Endothelial cell (in vitro differentiated cells): ENCODE measurements around the gene SERGEF. TPM values are rescaled to one million over a fixed set of nuclear protein-coding genes. Genes with fewer than 3 reads are reported as not detected.

ENCODE experiments used
- DNase-seq: peaks from one replicate; pipeline ENCODE4 v3.0.0; 2021; ENCODE audit warnings: low spot score
- H3K27ac Mint-ChIP-seq: one replicate; pipeline ENCODE4 v1.8.0; 2021; ENCODE audit warnings: mixed read lengths, inconsistent platforms; ENCODE audit not compliant: unreplicated experiment
- H3K27me3 Mint-ChIP-seq: one replicate; pipeline ENCODE4 v1.8.0; 2021; ENCODE audit warnings: mild to moderate bottlenecking, moderate library complexity, mixed read lengths, inconsistent platforms; ENCODE audit not compliant: unreplicated experiment
- H3K36me3 Mint-ChIP-seq: one replicate; pipeline ENCODE4 v1.8.0; 2021; ENCODE audit warnings: mild to moderate bottlenecking, low read depth, mixed read lengths, inconsistent platforms; ENCODE audit not compliant: unreplicated experiment
- H3K4me1 Mint-ChIP-seq: one replicate; pipeline ENCODE4 v1.8.0; 2021; ENCODE audit warnings: mild to moderate bottlenecking, mixed read lengths, inconsistent platforms; ENCODE audit not compliant: unreplicated experiment
- H3K4me3 Mint-ChIP-seq: one replicate; pipeline ENCODE4 v1.8.0; 2021; ENCODE audit warnings: mild to moderate bottlenecking, mixed read lengths, inconsistent platforms; ENCODE audit not compliant: unreplicated experiment
- H3K9me3 Mint-ChIP-seq: one replicate; pipeline ENCODE4 v1.8.0; 2021; ENCODE audit warnings: mixed read lengths, inconsistent platforms; ENCODE audit not compliant: unreplicated experiment
- total RNA-seq: library from RNA; stranded (reverse); fragmentation: NEBNext Ultra II Directional; extraction: Animal tissue kit (Norgen Biotek cat#: 25700); gene quantifications from one replicate; pipeline ENCODE4 v1.2.1, GENCODE V29; 2021; ENCODE audit not compliant: unreplicated experiment
- TF ChIP-seq, protein P1 (sequence below): fragments of 200-600 bp; sonication (generic); IDR thresholded peaks from one replicate; pipeline ENCODE4 v1.5.0; 2021; ENCODE audit warnings: antibody characterized with exemption; ENCODE audit not compliant: unreplicated experiment

The SERGEF gene
- total RNA-seq, 1 donor from 2014 or later = 19.1 TPM

DNA sequence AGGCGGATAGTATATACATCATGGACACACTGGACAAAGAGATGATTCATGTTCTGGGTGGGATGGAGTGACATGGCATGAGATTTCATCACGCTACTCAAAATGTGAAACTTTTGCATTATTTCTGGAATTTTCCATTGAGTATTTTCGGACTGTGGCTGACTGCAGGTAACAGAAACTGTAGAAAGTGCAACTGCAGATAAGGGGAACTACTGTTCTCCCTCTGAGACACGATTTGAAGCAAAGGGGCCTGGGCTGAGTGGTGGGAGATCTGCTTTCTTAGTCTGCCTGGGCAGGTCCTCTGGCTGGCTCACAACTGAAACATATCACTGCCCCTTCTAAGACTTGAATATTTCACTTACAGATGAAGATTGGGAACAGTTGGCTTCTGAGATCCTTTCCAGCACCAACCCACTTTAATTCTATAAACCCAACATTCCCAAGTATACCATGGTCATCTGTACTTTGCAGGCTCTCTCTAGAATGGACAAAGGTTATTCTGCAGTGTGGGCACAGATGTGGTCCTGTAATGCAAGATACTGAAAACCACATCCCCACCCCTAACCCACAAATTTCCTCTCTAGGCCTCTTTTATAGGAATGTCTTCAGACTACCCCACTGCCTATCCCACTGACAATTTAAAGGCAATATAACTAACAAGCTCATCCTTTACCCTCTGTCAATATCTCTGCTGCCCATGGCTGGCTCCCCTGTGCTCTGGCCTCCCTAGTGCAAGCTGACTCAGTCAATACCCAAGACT is 157.1 kb downstream of the SERGEF start:
- no peaks in the 10 kb centered on the region for H3K27me3 Mint-ChIP-seq
- no peaks in the 10 kb centered on the region for H3K9me3 Mint-ChIP-seq
- no peaks in the 10 kb centered on the region for H3K4me1 Mint-ChIP-seq
- TF ChIP-seq, protein P1, sequence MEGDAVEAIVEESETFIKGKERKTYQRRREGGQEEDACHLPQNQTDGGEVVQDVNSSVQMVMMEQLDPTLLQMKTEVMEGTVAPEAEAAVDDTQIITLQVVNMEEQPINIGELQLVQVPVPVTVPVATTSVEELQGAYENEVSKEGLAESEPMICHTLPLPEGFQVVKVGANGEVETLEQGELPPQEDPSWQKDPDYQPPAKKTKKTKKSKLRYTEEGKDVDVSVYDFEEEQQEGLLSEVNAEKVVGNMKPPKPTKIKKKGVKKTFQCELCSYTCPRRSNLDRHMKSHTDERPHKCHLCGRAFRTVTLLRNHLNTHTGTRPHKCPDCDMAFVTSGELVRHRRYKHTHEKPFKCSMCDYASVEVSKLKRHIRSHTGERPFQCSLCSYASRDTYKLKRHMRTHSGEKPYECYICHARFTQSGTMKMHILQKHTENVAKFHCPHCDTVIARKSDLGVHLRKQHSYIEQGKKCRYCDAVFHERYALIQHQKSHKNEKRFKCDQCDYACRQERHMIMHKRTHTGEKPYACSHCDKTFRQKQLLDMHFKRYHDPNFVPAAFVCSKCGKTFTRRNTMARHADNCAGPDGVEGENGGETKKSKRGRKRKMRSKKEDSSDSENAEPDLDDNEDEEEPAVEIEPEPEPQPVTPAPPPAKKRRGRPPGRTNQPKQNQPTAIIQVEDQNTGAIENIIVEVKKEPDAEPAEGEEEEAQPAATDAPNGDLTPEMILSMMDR = no peak
- no peaks in the 10 kb centered on the region for H3K36me3 Mint-ChIP-seq
- H3K27ac Mint-ChIP-seq = no peak overlapping the region
- no peak for DNase-seq
- no peak overlapping the region for H3K4me3 Mint-ChIP-seq

DNA sequence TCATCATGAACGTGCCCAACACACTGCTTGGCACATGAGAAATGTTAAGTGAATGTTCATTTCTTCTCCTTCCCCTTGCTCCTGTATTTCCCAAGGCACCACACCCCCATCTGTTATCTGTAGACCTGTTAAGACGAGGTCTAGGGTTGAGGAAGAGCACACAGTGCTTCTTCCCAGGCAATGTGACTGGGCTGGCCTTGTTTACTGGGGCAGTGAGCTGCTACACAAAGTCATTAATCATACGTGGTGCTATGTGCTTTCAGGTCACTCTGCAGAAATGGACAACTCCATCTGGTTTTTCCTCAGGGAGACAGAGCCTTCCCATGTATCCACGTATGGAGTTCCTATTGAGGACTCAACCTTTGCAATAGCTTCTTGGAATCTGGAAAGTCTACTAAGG is 159.6 kb downstream of the SERGEF start:
- no peaks in the 10 kb centered on the region for H3K9me3 Mint-ChIP-seq

DNA sequence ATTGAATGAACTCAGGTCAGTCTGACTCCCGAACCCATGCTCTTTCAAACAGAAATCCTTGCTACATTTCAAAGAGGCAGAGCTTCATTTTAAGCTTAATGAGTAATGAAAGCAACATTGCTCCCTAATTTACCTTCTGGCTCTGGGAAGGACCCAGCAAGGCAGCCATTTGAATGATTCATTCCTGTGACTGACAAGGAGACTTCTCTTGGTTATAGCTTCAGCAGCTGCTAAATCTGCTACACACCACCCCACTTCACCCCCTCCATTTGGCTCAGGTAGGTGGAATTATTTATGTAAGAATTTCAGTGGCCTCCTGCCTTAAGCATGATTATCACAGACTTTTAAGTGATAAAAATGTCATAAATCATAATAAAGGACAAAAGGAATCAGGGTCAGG is 160.6 kb downstream of the SERGEF start:
- Mint-ChIP-seq H3K27ac (no peak overlapping the region), H3K4me3 (no peak overlapping the region), H3K9me3 (no peaks in the 10 kb centered on the region), H3K27me3 (no peaks in the 10 kb centered on the region), H3K36me3 (no peaks in the 10 kb centered on the region), H3K4me1 (no peaks in the 10 kb centered on the region)
- TF ChIP-seq, protein P1 = no peak
- DNase-seq = no peak

More for the DNA sequence above, 159.6 kb downstream of the SERGEF start:
- no peak for DNase-seq
- Mint-ChIP-seq H3K4me3 (no peak overlapping the region), H3K27ac (no peak overlapping the region), H3K4me1 (no peaks in the 10 kb centered on the region), H3K27me3 (no peaks in the 10 kb centered on the region), H3K36me3 (no peaks in the 10 kb centered on the region)
- TF ChIP-seq, protein P1 = no peak

DNA sequence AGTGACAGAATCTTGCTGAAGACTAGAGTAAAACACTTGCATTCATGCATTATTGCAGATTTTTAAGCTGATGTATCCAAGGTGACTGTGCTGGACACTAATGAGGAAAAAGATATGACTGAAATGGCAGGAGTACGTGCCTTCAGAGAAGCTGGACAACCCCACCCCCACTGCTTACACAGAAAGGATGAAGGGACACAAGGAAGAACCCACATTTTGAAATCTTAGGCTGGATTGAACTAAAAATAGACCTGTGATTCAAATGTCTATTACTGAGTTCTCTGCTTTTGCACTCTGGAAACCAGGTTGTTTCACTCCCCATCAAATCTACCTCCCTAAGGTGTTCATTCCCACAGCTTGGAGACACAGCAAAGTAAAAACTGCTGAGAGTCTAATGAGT is 161.2 kb downstream of the SERGEF start:
- no peak overlapping the region for H3K4me3 Mint-ChIP-seq
- H3K27ac Mint-ChIP-seq = no peak overlapping the region
- H3K36me3 Mint-ChIP-seq = no peaks in the 10 kb centered on the region
- H3K27me3 Mint-ChIP-seq = no peaks in the 10 kb centered on the region
- DNase-seq = no peak
- TF ChIP-seq, protein P1 = no peak
- no peaks in the 10 kb centered on the region for H3K9me3 Mint-ChIP-seq
- no peaks in the 10 kb centered on the region for H3K4me1 Mint-ChIP-seq

DNA sequence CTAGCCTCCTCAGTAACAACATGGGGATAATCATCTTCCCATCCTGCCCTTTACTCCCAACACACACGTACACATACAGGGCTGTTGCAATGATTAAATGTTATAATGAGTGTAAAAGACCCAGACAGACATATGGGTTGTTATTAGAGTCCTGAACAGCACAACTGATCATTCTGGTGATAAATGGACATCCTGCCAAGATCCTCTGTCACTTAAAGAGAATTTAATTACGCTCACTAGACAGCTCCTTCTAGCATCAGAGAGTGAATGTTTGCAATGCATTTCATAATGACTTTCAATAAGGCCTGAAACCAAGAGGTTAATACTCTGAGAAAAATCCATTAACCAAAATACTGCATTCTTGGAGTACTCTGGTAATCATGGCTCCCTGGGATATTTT is 162.5 kb downstream of the SERGEF start:
- TF ChIP-seq, protein P1 = no peak
- Mint-ChIP-seq H3K36me3 (no peaks in the 10 kb centered on the region), H3K4me3 (no peak overlapping the region), H3K9me3 (no peaks in the 10 kb centered on the region), H3K4me1 (no peaks in the 10 kb centered on the region), H3K27ac (no peak overlapping the region), H3K27me3 (no peaks in the 10 kb centered on the region)
- no peak for DNase-seq
